Tibial artery (tissue), 4 donors: ENCODE data around the gene CRYBB3.

Source experiments
- DNase-seq, 2 donors: peaks; one replicate each; pipeline ENCODE4 v3.0.0-alpha.2; 2019
- H3K27ac ChIP-seq, 2 donors: fragments of 200-600 bp; sonication (generic) in 1 of 2; 1 replicate in 1 of 2; 2 replicates in 1 of 2; pipeline ENCODE4 v1.5.1; 2018 to 2019; ENCODE audit warnings: mild to moderate bottlenecking in 1 of 2
- H3K27me3 ChIP-seq, 2 donors: fragments of 200-600 bp; sonication (generic) in 1 of 2; one replicate each; pipeline versions ENCODE4 v1.5.1 to v1.6.0; 2016 to 2019
- H3K36me3 ChIP-seq, 3 donors: fragments of 200-600 bp; sonication (generic) in 2 of 3; one replicate each; pipeline ENCODE4 v1.5.1; 2016 to 2019; ENCODE audit warnings: mild to moderate bottlenecking in 2 of 3
- H3K4me1 ChIP-seq, 4 donors: fragments of 200-600 bp; sonication (generic) in 2 of 4; 1 replicate in 3 of 4; 2 replicates in 1 of 4; pipeline ENCODE4 v1.5.1; 2016 to 2019
- H3K4me3 ChIP-seq, 2 donors: fragments of 200-600 bp; sonication (generic) in 1 of 2; 1 replicate in 1 of 2; 2 replicates in 1 of 2; pipeline ENCODE4 v1.5.1; 2018 to 2019; ENCODE audit warnings: mild to moderate bottlenecking in 2 of 2
- H3K9me3 ChIP-seq, 3 donors: fragments of 200-600 bp; sonication (generic) in 1 of 3; one replicate each; pipeline ENCODE4 v1.5.1; 2016 to 2019
- CTCF ChIP-seq, 2 experiments: fragments of 200-600 bp in 1 of 2; fragments of 450-650 bp in 1 of 2; IDR thresholded peaks; one replicate each; pipeline ENCODE4 v1.5.1; 2017 to 2019; ENCODE audit warnings: antibody characterized with exemption in 2 of 2, mild to moderate bottlenecking in 1 of 2, moderate library complexity in 1 of 2
- intact Hi-C: fragments of 100-400 bp; cut with DNase I; formaldehyde crosslinking; loops from one replicate; pipeline ENCODE4 v1.15.0; 2023; ENCODE audit warnings: low total_unique reads

The CRYBB3 gene

DNA sequence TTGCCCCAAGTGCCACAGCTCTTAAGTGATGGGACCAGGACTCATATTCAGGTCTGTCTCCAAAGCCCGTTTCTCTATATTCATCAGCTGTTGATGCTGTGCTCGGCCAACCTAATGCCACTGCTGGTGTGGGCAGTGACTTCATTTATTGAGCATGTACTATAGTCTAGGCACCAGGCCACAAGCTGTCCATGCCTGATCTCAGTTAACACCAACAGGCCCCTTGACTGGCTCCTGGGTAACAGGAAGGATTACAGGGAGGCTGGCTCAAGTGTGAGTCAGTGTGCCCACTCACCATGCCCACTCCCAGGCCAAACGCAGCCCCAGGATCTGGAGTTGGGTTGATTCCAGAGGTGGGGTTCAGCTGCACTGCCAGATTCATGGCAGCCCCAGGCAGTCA, 11.1 kb downstream of the CRYBB3 start:
- Histone ChIP-seq H3K9me3 (no peaks in the 10 kb centered on the region), H3K4me1 (no peaks in the 10 kb centered on the region), H3K4me3 (no peak overlapping the region), H3K36me3 (no peaks in the 10 kb centered on the region), H3K27ac (no peak overlapping the region), H3K27me3 (no peaks in the 10 kb centered on the region)
- TF ChIP-seq CTCF (IDR thresholded peaks at IDR 0.05): no peak
- intact Hi-C loops: no loop called here
- DNase-seq: no peak

GRCh38 chr22:25212337-25212736, 12.7 kb downstream of the CRYBB3 start:
- Histone ChIP-seq H3K27ac (no peak overlapping the region), H3K4me1 (no peaks in the 10 kb centered on the region), H3K9me3 (no peaks in the 10 kb centered on the region), H3K36me3 (no peaks in the 10 kb centered on the region), H3K27me3 (no peaks in the 10 kb centered on the region), H3K4me3 (no peak overlapping the region)
- intact Hi-C loops: no loop called here
- TF ChIP-seq CTCF (IDR thresholded peaks at IDR 0.05): no peak
- DNase-seq: no peak

- no peaks in the 10 kb centered on the region for H3K36me3 ChIP-seq
- H3K4me3 ChIP-seq: no peak overlapping the region
- H3K27me3 ChIP-seq: no peaks in the 10 kb centered on the region
- no peaks in the 10 kb centered on the region for H3K9me3 ChIP-seq
- intact Hi-C loops: no loop called here
- no peak for DNase-seq
- H3K27ac ChIP-seq: no peak overlapping the region
- no peaks in the 10 kb centered on the region for H3K4me1 ChIP-seq
- no peak for TF ChIP-seq CTCF (IDR thresholded peaks at IDR 0.05)
Measured at GRCh38 chr22:25213221-25213620, 13.6 kb downstream of the CRYBB3 start.

DNA sequence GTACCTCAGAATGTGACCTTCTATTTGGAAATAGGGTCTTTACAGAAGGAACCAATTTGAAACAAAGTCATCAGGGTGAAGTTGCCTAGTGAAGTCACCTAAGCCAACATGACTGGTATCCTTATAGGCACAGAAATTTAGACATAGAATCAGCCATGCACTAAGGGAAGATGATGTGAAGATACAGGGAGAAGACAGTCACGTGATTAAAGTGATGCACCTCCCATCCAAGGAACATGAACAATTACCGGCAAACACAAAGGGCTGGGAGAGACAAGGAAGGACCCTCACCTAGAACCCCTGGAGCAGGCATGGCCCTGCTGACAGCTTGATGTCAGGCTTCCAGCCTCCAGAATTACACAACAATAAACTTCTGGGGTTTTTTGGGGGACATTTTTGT, 16.6 kb downstream of the CRYBB3 start:
- no peak for TF ChIP-seq CTCF (IDR thresholded peaks at IDR 0.05)
- no peak overlapping the region for H3K27ac ChIP-seq
- no peaks in the 10 kb centered on the region for H3K36me3 ChIP-seq
- no peak for DNase-seq
- H3K27me3 ChIP-seq: no peaks in the 10 kb centered on the region
- H3K4me1 ChIP-seq: no peaks in the 10 kb centered on the region
- no peak overlapping the region for H3K4me3 ChIP-seq
- intact Hi-C loops: no loop called here
- no peaks in the 10 kb centered on the region for H3K9me3 ChIP-seq

GRCh38 chr22:25219211-25219689, 19.6 kb downstream of the CRYBB3 start, which contains the start of gene CRYBB2:
CRYBB2 (plus strand) TSS chr22:25219639; CDS start chr22:25221430, 1,791 bp downstream.
- H3K27ac ChIP-seq: no peak within 1 kb of the TSS
- TF ChIP-seq CTCF (IDR thresholded peaks at IDR 0.05): no peak
- H3K36me3 ChIP-seq: no peaks in the 10 kb centered on the region
- intact Hi-C loops: no loop called here
- no peaks in the 10 kb centered on the region for H3K9me3 ChIP-seq
- no peaks in the 10 kb centered on the region for H3K4me1 ChIP-seq
- no peak for DNase-seq
- no peak within 1 kb of the TSS for H3K4me3 ChIP-seq
- no peaks in the 10 kb centered on the region for H3K27me3 ChIP-seq

DNA sequence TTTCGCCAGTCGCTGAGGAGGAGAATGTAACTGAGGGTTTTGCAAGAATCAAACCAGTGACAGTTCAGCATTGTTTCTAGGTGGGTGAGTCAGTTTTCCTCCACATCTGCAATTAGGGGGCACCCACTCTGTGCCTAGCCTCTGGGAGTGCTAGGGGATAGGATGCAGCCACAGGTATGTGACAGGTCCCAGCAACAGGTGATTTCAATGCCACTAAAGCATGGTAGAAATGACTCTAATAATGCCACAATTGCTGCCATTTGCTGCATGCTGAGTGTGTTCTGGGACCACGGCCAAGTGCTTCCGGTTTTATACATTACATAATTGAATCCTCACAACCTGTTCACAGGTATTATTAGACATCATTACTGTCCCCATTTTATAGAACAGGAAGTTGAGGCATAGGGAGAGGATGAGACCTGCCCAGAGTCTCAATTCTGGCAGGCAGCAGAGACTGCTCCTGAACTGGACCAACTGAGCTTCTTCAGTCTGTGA, 20.3 kb downstream of the CRYBB3 start:
- no peak for DNase-seq
- Histone ChIP-seq H3K27me3 (no peaks in the 10 kb centered on the region), H3K4me1 (no peaks in the 10 kb centered on the region), H3K27ac (no peak overlapping the region), H3K9me3 (no peaks in the 10 kb centered on the region), H3K4me3 (no peak overlapping the region), H3K36me3 (no peaks in the 10 kb centered on the region)
- no peak for TF ChIP-seq CTCF (IDR thresholded peaks at IDR 0.05)
- intact Hi-C loops: no loop called here
